B cell (primary cell): ENCODE results near the gene TEX12. TPM values are rescaled to one million over a fixed set of nuclear protein-coding genes. Genes with fewer than 3 reads are reported as not detected.

Source experiments
- ATAC-seq: fragments of 200-7000 bp; cut with Tn5 transposase; one replicate; pipeline ENCODE4 v1.10.0; 2021; ENCODE audit warnings: low read depth, mild to moderate bottlenecking, moderate number of reproducible peaks, moderate library complexity
- CTCF ChIA-PET: fragments of 350-600 bp; sonication (Branson Sonifier 250); formaldehyde crosslinking; loops from one replicate; lab custom pipeline; 2021; ENCODE audit warnings: antibody characterized with exemption, inconsistent platforms; lab: Charles Lee
- POLR2A ChIA-PET: fragments of 350-600 bp; sonication (Branson Sonifier 250); formaldehyde crosslinking; loops from one replicate; lab custom pipeline; 2021; ENCODE audit warnings: antibody characterized with exemption; lab: Charles Lee
- DNase-seq: peaks from one replicate; pipeline ENCODE4 v3.0.0; 2013
- H2AFZ ChIP-seq: 2 replicates; pipeline ENCODE4 v1.6.1; 2012; ENCODE audit warnings: mild to moderate bottlenecking, low read depth, low read length; ENCODE audit not compliant: insufficient read depth, poor library complexity, severe bottlenecking
- H3K27ac ChIP-seq, 2 donors: 1 replicate in 1 of 2; 2 replicates in 1 of 2; pipeline ENCODE4 v1.5.1; 2012 to 2013; ENCODE audit warnings: low read length in 2 of 2, mild to moderate bottlenecking in 2 of 2, moderate library complexity in 1 of 2
- H3K27me3 ChIP-seq, 4 experiments: fragments of 200-600 bp in 1 of 4; sonication (generic) in 1 of 4; replicated peaks in 1 of 4; 1 replicate in 2 of 4; 2 replicates in 2 of 4; pipeline versions ENCODE4 v1.6.1 to v1.7.0; 2013 to 2016; ENCODE audit warnings: low read length in 3 of 4, mild to moderate bottlenecking in 2 of 4, mixed read lengths in 1 of 4, moderate library complexity in 1 of 4; ENCODE audit not compliant: insufficient read depth in 4 of 4, control insufficient read depth in 3 of 4; ENCODE audit errors: control extremely low read depth in 1 of 4
- H3K36me3 ChIP-seq, 2 experiments: replicated peaks in 1 of 2; 1 replicate in 1 of 2; 2 replicates in 1 of 2; pipeline versions ENCODE4 v1.6.1 to v1.7.1; 2013; ENCODE audit warnings: low read length in 1 of 2; ENCODE audit not compliant: insufficient read depth in 2 of 2, control insufficient read depth in 1 of 2; ENCODE audit errors: control extremely low read depth in 1 of 2, extremely low read depth in 1 of 2
- H3K4me1 ChIP-seq, 2 donors: fragments of 200-600 bp in 1 of 2; sonication (generic) in 1 of 2; 1 replicate in 1 of 2; 2 replicates in 1 of 2; pipeline versions ENCODE4 v1.5.1 to v1.6.1; 2013 to 2017; ENCODE audit warnings: low read length in 2 of 2; ENCODE audit not compliant: control insufficient read depth in 2 of 2, insufficient read depth in 2 of 2
- H3K4me2 ChIP-seq: replicated peaks from 2 replicates; pipeline ENCODE3; 2012; ENCODE audit warnings: mild to moderate bottlenecking, low read depth, low read length; ENCODE audit not compliant: poor library complexity, severe bottlenecking
- H3K4me3 ChIP-seq, 5 experiments: fragments of 200-600 bp in 1 of 5; sonication (generic) in 1 of 5; 1 replicate in 3 of 5; 2 replicates in 2 of 5; pipeline versions ENCODE4 v1.5.1 to v1.7.0; 2011 to 2016; ENCODE audit warnings: low read length in 4 of 5, mild to moderate bottlenecking in 4 of 5, low read depth in 2 of 5, control low read depth in 1 of 5, moderate library complexity in 1 of 5; ENCODE audit not compliant: insufficient read depth in 1 of 5; ENCODE audit errors: control extremely low read depth in 1 of 5, extremely low read depth in 1 of 5
- H3K79me2 ChIP-seq: fragments of 200-600 bp; sonication (generic); one replicate; pipeline ENCODE4 v1.6.0; 2016; ENCODE audit warnings: low read length; ENCODE audit not compliant: control insufficient read depth, insufficient read depth
- H3K9ac ChIP-seq: fragments of 200-600 bp; sonication (generic); 2 replicates; pipeline ENCODE4 v1.6.1; 2017; ENCODE audit warnings: mild to moderate bottlenecking, low read length, moderate library complexity
- H3K9me3 ChIP-seq, 3 donors: one replicate each; pipeline versions ENCODE4 v1.6.1 to v1.7.1; 2013; ENCODE audit warnings: low read length in 2 of 3; ENCODE audit not compliant: control insufficient read depth in 2 of 3, insufficient read depth in 1 of 3; ENCODE audit errors: control extremely low read depth in 1 of 3
- H4K20me1 ChIP-seq: 2 replicates; pipeline ENCODE4 v1.6.0; 2012; ENCODE audit warnings: mild to moderate bottlenecking, low read length; ENCODE audit not compliant: insufficient read depth, control insufficient read depth, poor library complexity, severe bottlenecking
- H3K27ac Mint-ChIP-seq: one replicate; pipeline ENCODE4 v1.8.0; 2021; ENCODE audit warnings: mixed read lengths
- H3K27me3 Mint-ChIP-seq: one replicate; pipeline ENCODE4 v1.8.0; 2021; ENCODE audit warnings: mixed read lengths
- H3K4me1 Mint-ChIP-seq: one replicate; pipeline ENCODE4 v1.8.0; 2021; ENCODE audit warnings: mixed read lengths
- H3K4me3 Mint-ChIP-seq: one replicate; pipeline ENCODE4 v1.8.0; 2021; ENCODE audit warnings: mixed read lengths
- H3K9me3 Mint-ChIP-seq: one replicate; pipeline ENCODE4 v1.8.0; 2022; ENCODE audit warnings: mixed read lengths; ENCODE audit not compliant: insufficient read depth
- CTCF ChIP-seq: fragments of 200-600 bp; IDR thresholded peaks from one replicate; pipeline ENCODE4 v1.8.0; 2022; ENCODE audit warnings: antibody characterized with exemption, mild to moderate bottlenecking
- EZH2 ChIP-seq: IDR thresholded peaks from 2 replicates; pipeline ENCODE4 v1.6.1; 2012; ENCODE audit warnings: borderline replicate concordance, low read depth, mild to moderate bottlenecking, moderate library complexity, low read length; ENCODE audit not compliant: insufficient read depth, poor library complexity, severe bottlenecking
- WGBS: methylation state at CpG from one replicate; pipeline ENCODE4 v1.1.5; 2013; ENCODE audit warnings: missing lambda C conversion rate; ENCODE audit not compliant: insufficient coverage; 5-methylcytosine and 5-hydroxymethylcytosine counted together
- intact Hi-C: fragments of 100-400 bp; cut with micrococcal nuclease; formaldehyde crosslinking; loops from one replicate; pipeline ENCODE4 v1.10.0; 2022
- polyA plus RNA-seq: library from polyadenylated mRNA; depleted of rRNA; stranded (reverse); fragments of >200 nt; gene quantifications from 2 replicates; pipeline ENCODE4 v1.2.3, GENCODE V29; 2012
- total RNA-seq, 2 donors: library from RNA; stranded (reverse); fragments of 120-200 nt in 1 of 2; gene quantifications; 1 replicate in 1 of 2; 2 replicates in 1 of 2; pipeline versions ENCODE4 v1.2.3 to v1.2.4, GENCODE V29; 2013 to 2022

The TEX12 gene
- total and polyA plus RNA-seq, 2 donors (not counting 1 experiment from before 2014, with no cell fraction given) = 0.10 to 0.47 TPM

- H4K20me1 ChIP-seq = no peaks in the 10 kb centered on the region
- H3K4me1 ChIP-seq = peaks cover 19 to 31% of the 10 kb centered on the region in 2 donors
- H3K4me3 ChIP-seq = no peak overlapping the region
- H3K9me3 Mint-ChIP-seq = no peaks in the 10 kb centered on the region
- H3K27ac ChIP-seq = no peak overlapping the region
- intact Hi-C loops = no loop called here
- H3K4me3 Mint-ChIP-seq = no peak overlapping the region
- H3K27me3 Mint-ChIP-seq = peaks cover 13% of the 10 kb centered on the region
- H3K4me1 Mint-ChIP-seq = peaks cover 32% of the 10 kb centered on the region
- H3K79me2 ChIP-seq = no peaks in the 10 kb centered on the region
- H3K9me3 ChIP-seq = no peaks in the 10 kb centered on the region
- no peaks in the 10 kb centered on the region for H3K36me3 ChIP-seq
- no peak overlapping the region for H3K27ac Mint-ChIP-seq
- H3K27me3 ChIP-seq = peaks cover 0 to 7% (median 2%) of the 10 kb centered on the region in 4 experiments
- CTCF ChIA-PET = interaction anchor here (1.2 kb wide), 1 partner anchor 14 kb away, joined by 3 read pairs; no protein-coding TSS in a partner anchor
- H3K9ac ChIP-seq = no peak overlapping the region
- H3K4me2 ChIP-seq = no peak overlapping the region
- POLR2A ChIA-PET = no interaction called here
- no peak for TF ChIP-seq EZH2
- TF ChIP-seq CTCF = no peak
- WGBS = no CpG with 5 or more reads among the region's 1 CpG
- DNase-seq (no peak), ATAC-seq (no peak)
- H2AFZ ChIP-seq = no peak overlapping the region
Observed at GRCh38 chr11:112178428-112178827, 11.3 kb downstream of the TEX12 start.

GRCh38 chr11:112178936-112179335 lies 11.8 kb downstream of the TEX12 start:
- H3K36me3 ChIP-seq = no peaks in the 10 kb centered on the region
- POLR2A ChIA-PET = no interaction called here
- H3K4me3 Mint-ChIP-seq = no peak overlapping the region

More at GRCh38 chr11:112178936-112179335, 11.8 kb downstream of the TEX12 start:
- H2AFZ ChIP-seq = no peak overlapping the region
- H3K4me1 Mint-ChIP-seq = peaks cover 33% of the 10 kb centered on the region
- H3K4me3 ChIP-seq = no peak overlapping the region
- ATAC-seq (no peak), DNase-seq (no peak)
- H3K27ac ChIP-seq = no peak overlapping the region
- H3K4me1 ChIP-seq = peaks cover 19 to 31% of the 10 kb centered on the region in 2 donors
- no peaks in the 10 kb centered on the region for H3K9me3 ChIP-seq
- H4K20me1 ChIP-seq = no peaks in the 10 kb centered on the region
- no peaks in the 10 kb centered on the region for H3K9me3 Mint-ChIP-seq
- TF ChIP-seq CTCF (no peak), EZH2 (no peak)
- intact Hi-C loops = no loop called here
- peaks cover 0 to 7% (median 2%) of the 10 kb centered on the region in 4 experiments for H3K27me3 ChIP-seq
- H3K9ac ChIP-seq = no peak overlapping the region
- CTCF ChIA-PET = interaction anchor here (0.5 kb wide), 1 partner anchor 109 kb away, joined by 3 read pairs; no protein-coding TSS in a partner anchor
- no peak overlapping the region for H3K27ac Mint-ChIP-seq
- 4% methylated on average over 3 of the region's 3 CpGs for WGBS
- peaks cover 13% of the 10 kb centered on the region for H3K27me3 Mint-ChIP-seq
- H3K79me2 ChIP-seq = no peaks in the 10 kb centered on the region
- no peak overlapping the region for H3K4me2 ChIP-seq
